Central memory CD4-positive, alpha-beta T cell (primary cell): Measurements from ENCODE around the gene KRTAP10-12.

Experiments used
- DNase-seq: peaks from one replicate; pipeline ENCODE4 v3.0.0; 2022

Gene KRTAP10-12

GRCh38 chr21:44699502-44700001, 2.6 kb downstream of the KRTAP10-12 start:
- DNase-seq, result no peak

- no peak for DNase-seq
These were observed 3.4 kb downstream of the KRTAP10-12 start for GRCh38 chr21:44700101-44701022.

GRCh38 chr21:44701023-44701400, 4.0 kb downstream of the KRTAP10-12 start:
- DNase-seq, result no peak

- DNase-seq, result no peak
These were observed 4.6 kb downstream of the KRTAP10-12 start for GRCh38 chr21:44701541-44701940.

GRCh38 chr21:44702111-44702972, 5.4 kb downstream of the KRTAP10-12 start:
- no peak for DNase-seq

- DNase-seq, result no peak
These were observed 6.2 kb downstream of the KRTAP10-12 start for GRCh38 chr21:44702973-44703730.

GRCh38 chr21:44703731-44704635, 7.0 kb downstream of the KRTAP10-12 start:
- no peak for DNase-seq

GRCh38 chr21:44704636-44705001, 7.6 kb downstream of the KRTAP10-12 start:
- DNase-seq, result no peak

- DNase-seq, result no peak
These were observed 9.2 kb downstream of the KRTAP10-12 start for GRCh38 chr21:44706026-44706705.

- DNase-seq, result no peak
These were observed 10.0 kb downstream of the KRTAP10-12 start for GRCh38 chr21:44706706-44707581.

GRCh38 chr21:44708213-44708865, 11.4 kb downstream of the KRTAP10-12 start:
- no peak for DNase-seq

GRCh38 chr21:44708866-44709425, 12.0 kb downstream of the KRTAP10-12 start:
- no peak for DNase-seq

- DNase-seq, result no peak
These were observed 12.7 kb downstream of the KRTAP10-12 start for GRCh38 chr21:44709426-44710293.

- no peak for DNase-seq
These were observed 13.3 kb downstream of the KRTAP10-12 start for GRCh38 chr21:44710294-44710665.

GRCh38 chr21:44710756-44711326, 13.9 kb downstream of the KRTAP10-12 start:
- DNase-seq, result no peak

GRCh38 chr21:44711327-44712202, 14.6 kb downstream of the KRTAP10-12 start, which contains the start of gene TSPEAR:
TSPEAR (minus strand) TSS chr21:44711572; CDS start chr21:44711514, 58 bp downstream.
- DNase-seq, result no peak
